ENCODE measurements around the gene CBX4. TPM values are rescaled to one million over a fixed set of nuclear protein-coding genes. Genes with fewer than 3 reads are reported as not detected.
A peak's percentile ranks its signal among the peaks of the same experiment; 100 is the strongest.

Gene CBX4
- total and polyA plus RNA-seq, 2 of the 13 experiments (the other 11 are each of a cell fraction or from before 2014, with no cell fraction given), result 25.8 to 50.8 TPM

DNA sequence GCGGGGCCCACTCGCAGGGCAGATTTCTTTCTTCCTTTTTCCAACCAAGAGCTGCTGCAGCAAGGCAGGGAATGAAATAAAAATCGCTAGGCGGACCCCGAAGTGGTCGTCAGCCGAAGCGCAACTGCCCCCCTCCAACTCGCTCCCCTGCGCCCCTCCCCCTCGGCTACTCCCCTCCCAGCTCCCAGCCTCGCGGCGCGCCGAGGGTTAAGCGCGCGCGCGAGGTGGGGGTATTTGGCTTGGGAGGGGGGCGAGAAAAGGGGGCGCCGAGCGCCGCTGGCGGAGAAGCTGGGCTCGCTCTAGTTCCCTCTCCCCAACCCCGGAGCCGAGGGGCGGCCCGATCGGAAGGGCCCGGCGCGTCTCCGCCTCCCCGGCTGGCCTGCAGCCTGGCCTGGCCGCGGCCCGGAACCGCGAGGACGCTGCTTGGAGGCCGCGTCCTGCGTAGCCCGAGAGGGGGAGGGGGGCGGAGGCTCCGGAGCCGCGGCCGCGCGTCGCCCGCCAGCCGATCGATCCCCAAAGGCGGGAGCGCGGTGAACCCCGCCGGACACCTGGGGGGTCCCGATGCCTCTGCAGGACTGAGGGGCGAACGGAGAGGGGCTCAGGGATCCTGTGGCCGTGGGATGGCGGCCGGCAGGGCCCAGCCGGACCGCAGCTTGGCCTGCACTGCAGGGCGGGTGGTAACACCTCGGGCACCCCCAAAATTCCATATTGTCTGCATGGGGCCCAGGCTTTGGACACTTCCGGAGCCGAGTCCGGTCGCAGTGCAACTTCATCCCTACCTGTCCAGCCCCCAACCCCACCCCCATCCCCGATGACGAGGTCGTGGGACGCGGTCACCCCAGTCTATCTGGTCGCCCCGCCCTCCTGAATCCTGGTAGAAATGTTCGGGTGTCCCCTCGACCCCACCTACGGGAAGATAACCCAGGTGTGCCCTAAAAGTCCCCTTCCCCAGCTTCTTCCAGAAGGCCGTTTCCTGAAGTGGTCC, 4.9 kb upstream of the CBX4 start (continued):
- TF ChIP-seq ZNF329 (CRISPR knock-in tag; IDR thresholded peaks at IDR 0.05; ENCODE audit: low read depth) (0 out of 2 replicates have a peak, but pooled peaks have one; percentile 24), SYNCRIP (IDR thresholded peaks at IDR 0.05; ENCODE audit: insufficient read depth, low read depth, low read length) (no peak), FOSL2 (CRISPR knock-in tag; IDR thresholded peaks at IDR 0.05) (0 out of 2 replicates have a peak, but pooled peaks have one; percentile 17), MXD3 (CRISPR knock-in tag; IDR thresholded peaks at IDR 0.05) (peak; percentile 88; the same call in 1 of the 2 replicates), ZBTB7A (CRISPR knock-in tag; IDR thresholded peaks at IDR 0.05) (peak; percentile 52), CAMTA2 (CRISPR knock-in tag; IDR thresholded peaks at IDR 0.05; ENCODE audit: borderline replicate concordance) (peak; percentile 86; the same call in 1 of the 2 replicates), IKZF1 (IDR thresholded peaks at IDR 0.05) (no peak), ZNF878 (CRISPR knock-in tag; IDR thresholded peaks at IDR 0.05) (peak; percentile 78), YEATS2 (CRISPR knock-in tag; IDR thresholded peaks at IDR 0.05; ENCODE audit: borderline replicate concordance) (peak; percentile 72), ZNF335 (CRISPR knock-in tag; IDR thresholded peaks at IDR 0.05) (no peak), SP1 (IDR thresholded peaks at IDR 0.05) (no peak), SP1 (CRISPR knock-in tag; IDR thresholded peaks at IDR 0.05) (peak; percentile 42; the same call in 1 of the 2 replicates), GATAD2A (CRISPR knock-in tag; IDR thresholded peaks at IDR 0.05) (peak; percentile 74), ZBTB40 (IDR thresholded peaks at IDR 0.05) (no peak), ZBTB40 (CRISPR knock-in tag; IDR thresholded peaks at IDR 0.05) (peak; percentile 87; the same call in 1 of the 2 replicates), ZBTB20 (CRISPR knock-in tag; IDR thresholded peaks at IDR 0.05; ENCODE audit: borderline replicate concordance, low read depth) (peak; percentile 75; the same call in 1 of the 2 replicates), YY1 (IDR thresholded peaks at IDR 0.05; ENCODE audit: insufficient read depth, insufficient replicate concordance, low read depth, low read length) (peak; percentile 78), ZBTB38 (CRISPR knock-in tag; IDR thresholded peaks at IDR 0.05) (peak; percentile 93), FOSL1 (CRISPR knock-in tag; IDR thresholded peaks at IDR 0.05; ENCODE audit: borderline replicate concordance) (no peak), SMAD1 (CRISPR knock-in tag; IDR thresholded peaks at IDR 0.05; ENCODE audit: borderline replicate concordance, low read depth) (peak; percentile 49; the same call in 1 of the 2 replicates), KDM5A (IDR thresholded peaks at IDR 0.05; ENCODE audit: borderline replicate concordance, low read length) (no peak)
